Measurements from ENCODE around the gene CIRBP. TPM values are rescaled to one million over a fixed set of nuclear protein-coding genes. Genes with fewer than 3 reads are reported as not detected.
A peak's percentile ranks its signal among the peaks of the same experiment; 100 is the strongest.

The CIRBP gene
- total and polyA plus RNA-seq, 9 of the 15 experiments (the other 6 are each of a cell fraction or from before 2014, with no cell fraction given), result 20.5 to 327 (median 176) TPM

- TF ChIP-seq RCOR1 (IDR thresholded peaks at IDR 0.05; ENCODE audit: borderline replicate concordance in 1 of 2, low read depth in 2 of 2, low read length in 2 of 2) (peak in 1 of 2 experiments; percentile 42; a peak in 1 of 4 replicates), RHOXF2B (CRISPR knock-in tag; conservative IDR thresholded peaks at IDR 0.05) (no peak), SRSF9 (IDR thresholded peaks at IDR 0.05; ENCODE audit: borderline replicate concordance, low read depth, low read length) (no peak), CBX3 (IDR thresholded peaks at IDR 0.05; ENCODE audit: borderline replicate concordance in 1 of 2, low read length in 2 of 2) (no peak), TBL1XR1 (IDR thresholded peaks at IDR 0.05; ENCODE audit: low read length in 2 of 2) (peak in 1 of 2 experiments; percentile 30; a peak in 1 of 4 replicates), L3MBTL2 (IDR thresholded peaks at IDR 0.05) (peak; percentile 51), POLR3A (IDR thresholded peaks at IDR 0.05; ENCODE audit: borderline replicate concordance, extremely low read depth, insufficient read depth, insufficient read length) (no peak), MEF2D (tag; conservative IDR thresholded peaks at IDR 0.05; ENCODE audit: low read depth) (no peak), NFIC (IDR thresholded peaks at IDR 0.05) (no peak), SP1 (CRISPR knock-in tag; IDR thresholded peaks at IDR 0.05) (peak; percentile 49), RBFOX2 (IDR thresholded peaks at IDR 0.05; ENCODE audit: low read depth, low read length) (peak; percentile 80), KDM4B (IDR thresholded peaks at IDR 0.05; ENCODE audit: borderline replicate concordance in 2 of 2, low read depth in 1 of 2) (0 out of 4 replicates have a peak, but pooled peaks of 1 of the 2 experiments have one; percentile 8), NFRKB (IDR thresholded peaks at IDR 0.05; ENCODE audit: low read depth) (peak; percentile 36; the same call in 1 of the 2 replicates), YBX1 (IDR thresholded peaks at IDR 0.05) (no peak), POLR2H (tag; IDR thresholded peaks at IDR 0.05; ENCODE audit: low read depth) (no peak), PKNOX1 (IDR thresholded peaks at IDR 0.05) (no peak), PURB (CRISPR knock-in tag; IDR thresholded peaks at IDR 0.05; ENCODE audit: low read depth) (no peak), TAF1 (IDR thresholded peaks at IDR 0.05; ENCODE audit: control insufficient read depth, extremely low read depth, insufficient read depth, low read length, severe bottlenecking) (peak; percentile 56), GABPA (tag; conservative IDR thresholded peaks at IDR 0.05; ENCODE audit: low read depth) (peak; percentile 8; the same call in 1 of the 2 replicates), ZBED1 (IDR thresholded peaks at IDR 0.05) (no peak), CREBBP (IDR thresholded peaks at IDR 0.05; ENCODE audit: low read depth, low read length) (no peak)
- TF ChIP-seq, protein P1, sequence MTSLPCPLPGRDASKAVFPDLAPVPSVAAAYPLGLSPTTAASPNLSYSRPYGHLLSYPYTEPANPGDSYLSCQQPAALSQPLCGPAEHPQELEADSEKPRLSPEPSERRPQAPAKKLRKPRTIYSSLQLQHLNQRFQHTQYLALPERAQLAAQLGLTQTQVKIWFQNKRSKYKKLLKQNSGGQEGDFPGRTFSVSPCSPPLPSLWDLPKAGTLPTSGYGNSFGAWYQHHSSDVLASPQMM (CRISPR knock-in tag; IDR thresholded peaks at IDR 0.05), result no peak
- TF ChIP-seq, protein P2, sequence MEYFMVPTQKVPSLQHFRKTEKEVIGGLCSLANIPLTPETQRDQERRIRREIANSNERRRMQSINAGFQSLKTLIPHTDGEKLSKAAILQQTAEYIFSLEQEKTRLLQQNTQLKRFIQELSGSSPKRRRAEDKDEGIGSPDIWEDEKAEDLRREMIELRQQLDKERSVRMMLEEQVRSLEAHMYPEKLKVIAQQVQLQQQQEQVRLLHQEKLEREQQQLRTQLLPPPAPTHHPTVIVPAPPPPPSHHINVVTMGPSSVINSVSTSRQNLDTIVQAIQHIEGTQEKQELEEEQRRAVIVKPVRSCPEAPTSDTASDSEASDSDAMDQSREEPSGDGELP (CRISPR knock-in tag; IDR thresholded peaks at IDR 0.05; ENCODE audit: borderline replicate concordance), result 0 out of 2 replicates have a peak, but pooled peaks have one; percentile 42
- TF ChIP-seq, protein P3, sequence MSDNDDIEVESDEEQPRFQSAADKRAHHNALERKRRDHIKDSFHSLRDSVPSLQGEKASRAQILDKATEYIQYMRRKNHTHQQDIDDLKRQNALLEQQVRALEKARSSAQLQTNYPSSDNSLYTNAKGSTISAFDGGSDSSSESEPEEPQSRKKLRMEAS (CRISPR knock-in tag; IDR thresholded peaks at IDR 0.05), result 0 out of 2 replicates have a peak, but pooled peaks have one; percentile 17
Measured at GRCh38 chr19:1251330-1252220, 17.6 kb upstream of the CIRBP start (continued).

Data from K562 (cell line).